Subcutaneous abdominal adipose tissue (tissue), 5 donors: ENCODE measurements around the gene COL6A1.

Experiments used
- H3K27ac ChIP-seq: one replicate; pipeline ENCODE4 v1.7.0; 2013; ENCODE audit warnings: low read depth, mild to moderate bottlenecking, inconsistent platforms, low read length, moderate library complexity
- H3K27me3 ChIP-seq, 5 donors: one replicate each; pipeline ENCODE4 v1.7.0; 2013; ENCODE audit warnings: low read length in 5 of 5, inconsistent platforms in 1 of 5; ENCODE audit not compliant: control insufficient read depth in 5 of 5, insufficient read depth in 4 of 5
- H3K36me3 ChIP-seq, 5 donors: one replicate each; pipeline ENCODE4 v1.7.0; 2013; ENCODE audit warnings: low read length in 5 of 5; ENCODE audit not compliant: control insufficient read depth in 5 of 5, insufficient read depth in 5 of 5
- H3K4me1 ChIP-seq, 5 donors: one replicate each; pipeline ENCODE4 v1.7.0; 2013; ENCODE audit warnings: low read length in 5 of 5, mild to moderate bottlenecking in 3 of 5, moderate library complexity in 1 of 5; ENCODE audit not compliant: control insufficient read depth in 5 of 5, insufficient read depth in 5 of 5
- H3K4me3 ChIP-seq, 5 donors: one replicate each; pipeline ENCODE4 v1.7.0; 2013; ENCODE audit warnings: low read length in 5 of 5, low read depth in 1 of 5
- H3K9ac ChIP-seq, 5 donors: one replicate each; pipeline ENCODE4 v1.7.0; 2013; ENCODE audit warnings: low read length in 5 of 5, mild to moderate bottlenecking in 4 of 5, moderate library complexity in 3 of 5
- H3K9me3 ChIP-seq, 5 donors: one replicate each; pipeline ENCODE4 v1.7.0; 2013; ENCODE audit warnings: low read length in 5 of 5; ENCODE audit not compliant: control insufficient read depth in 5 of 5
- donor health status: healthy.
- donor health status: healthy.
- donor health status: healthy.
- donor health status: healthy.
- donor health status: healthy.

Gene COL6A1

GRCh38 chr21:45999581-46000181, 18.1 kb downstream of the COL6A1 start:
- H3K9me3 ChIP-seq, result peaks cover 0 to 3% (median 0%) of the 10 kb centered on the region in 5 donors
- H3K27ac ChIP-seq, result no peak overlapping the region
- no peaks in the 10 kb centered on the region for H3K27me3 ChIP-seq
- no peak overlapping the region for H3K9ac ChIP-seq
- peaks cover 0 to 96% (median 80%) of the 10 kb centered on the region in 5 donors for H3K36me3 ChIP-seq
- peaks cover under 1 to 14% (median 6%) of the 10 kb centered on the region in 5 donors for H3K4me1 ChIP-seq
- no peak overlapping the region for H3K4me3 ChIP-seq

- Histone ChIP-seq H3K9me3 (peaks cover 0 to 3% (median 0%) of the 10 kb centered on the region in 5 donors), H3K4me3 (no peak overlapping the region), H3K27ac (no peak overlapping the region), H3K36me3 (peaks cover 0 to 90% (median 75%) of the 10 kb centered on the region in 5 donors), H3K9ac (no peak overlapping the region), H3K27me3 (no peaks in the 10 kb centered on the region), H3K4me1 (peaks cover 0 to 8% (median under 1%) of the 10 kb centered on the region in 5 donors)
Observed at GRCh38 chr21:46000182-46000730, 18.7 kb downstream of the COL6A1 start.

GRCh38 chr21:46000731-46001641, 19.4 kb downstream of the COL6A1 start:
- Histone ChIP-seq H3K9ac (no peak overlapping the region), H3K36me3 (peaks cover 0 to 83% (median 75%) of the 10 kb centered on the region in 5 donors), H3K27ac (no peak overlapping the region), H3K4me3 (no peak overlapping the region), H3K9me3 (peaks cover 0 to 3% (median 0%) of the 10 kb centered on the region in 5 donors), H3K4me1 (peaks cover 0 to under 1% (median 0%) of the 10 kb centered on the region in 5 donors), H3K27me3 (no peaks in the 10 kb centered on the region)

GRCh38 chr21:46001821-46002681, 20.5 kb downstream of the COL6A1 start:
- peaks cover 0 to 74% (median 66%) of the 10 kb centered on the region in 5 donors for H3K36me3 ChIP-seq
- no peak overlapping the region for H3K9ac ChIP-seq

GRCh38 chr21:46002841-46003574, 21.4 kb downstream of the COL6A1 start:
- no peak overlapping the region for H3K9ac ChIP-seq
- H3K27ac ChIP-seq, result no peak overlapping the region
- H3K4me3 ChIP-seq, result no peak overlapping the region
- peaks cover 0 to 6% (median 0%) of the 10 kb centered on the region in 5 donors for H3K9me3 ChIP-seq
- no peaks in the 10 kb centered on the region for H3K27me3 ChIP-seq
- no peaks in the 10 kb centered on the region for H3K4me1 ChIP-seq
- H3K36me3 ChIP-seq, result peaks cover 0 to 64% (median 57%) of the 10 kb centered on the region in 5 donors

More at GRCh38 chr21:46001821-46002681, 20.5 kb downstream of the COL6A1 start:
- H3K4me1 ChIP-seq, result no peaks in the 10 kb centered on the region
- H3K4me3 ChIP-seq, result no peak overlapping the region
- peaks cover 0 to 3% (median 0%) of the 10 kb centered on the region in 5 donors for H3K9me3 ChIP-seq
- H3K27ac ChIP-seq, result no peak overlapping the region
- no peaks in the 10 kb centered on the region for H3K27me3 ChIP-seq

GRCh38 chr21:46003575-46004007, 22.0 kb downstream of the COL6A1 start:
- Histone ChIP-seq H3K36me3 (peaks cover 0 to 58% (median 52%) of the 10 kb centered on the region in 5 donors), H3K4me3 (no peak overlapping the region), H3K9me3 (peaks cover 0 to 6% (median 0%) of the 10 kb centered on the region in 5 donors), H3K27ac (no peak overlapping the region), H3K4me1 (no peaks in the 10 kb centered on the region), H3K9ac (no peak overlapping the region), H3K27me3 (no peaks in the 10 kb centered on the region)

GRCh38 chr21:46004168-46004861, 22.7 kb downstream of the COL6A1 start:
- Histone ChIP-seq H3K36me3 (peaks cover 0 to 51% (median 45%) of the 10 kb centered on the region in 5 donors), H3K4me3 (no peak overlapping the region), H3K4me1 (no peaks in the 10 kb centered on the region), H3K27ac (no peak overlapping the region), H3K9ac (no peak overlapping the region), H3K9me3 (peaks cover 0 to 6% (median 0%) of the 10 kb centered on the region in 5 donors), H3K27me3 (no peaks in the 10 kb centered on the region)

- H3K4me3 ChIP-seq, result no peak overlapping the region
- peaks cover 0 to 6% (median 0%) of the 10 kb centered on the region in 5 donors for H3K9me3 ChIP-seq
- H3K36me3 ChIP-seq, result peaks cover 0 to 43% (median 38%) of the 10 kb centered on the region in 5 donors
- H3K27ac ChIP-seq, result no peak overlapping the region
- no peak overlapping the region for H3K9ac ChIP-seq
- no peaks in the 10 kb centered on the region for H3K27me3 ChIP-seq
- H3K4me1 ChIP-seq, result no peaks in the 10 kb centered on the region
Observed at GRCh38 chr21:46005081-46005480, 23.5 kb downstream of the COL6A1 start.
